Measurements from ENCODE around the gene TSPAN1.

Gene TSPAN1, protein sequence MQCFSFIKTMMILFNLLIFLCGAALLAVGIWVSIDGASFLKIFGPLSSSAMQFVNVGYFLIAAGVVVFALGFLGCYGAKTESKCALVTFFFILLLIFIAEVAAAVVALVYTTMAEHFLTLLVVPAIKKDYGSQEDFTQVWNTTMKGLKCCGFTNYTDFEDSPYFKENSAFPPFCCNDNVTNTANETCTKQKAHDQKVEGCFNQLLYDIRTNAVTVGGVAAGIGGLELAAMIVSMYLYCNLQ
- total RNA-seq = 0 to 0.26 (median 0) reads per million in 9 experiments

DNA sequence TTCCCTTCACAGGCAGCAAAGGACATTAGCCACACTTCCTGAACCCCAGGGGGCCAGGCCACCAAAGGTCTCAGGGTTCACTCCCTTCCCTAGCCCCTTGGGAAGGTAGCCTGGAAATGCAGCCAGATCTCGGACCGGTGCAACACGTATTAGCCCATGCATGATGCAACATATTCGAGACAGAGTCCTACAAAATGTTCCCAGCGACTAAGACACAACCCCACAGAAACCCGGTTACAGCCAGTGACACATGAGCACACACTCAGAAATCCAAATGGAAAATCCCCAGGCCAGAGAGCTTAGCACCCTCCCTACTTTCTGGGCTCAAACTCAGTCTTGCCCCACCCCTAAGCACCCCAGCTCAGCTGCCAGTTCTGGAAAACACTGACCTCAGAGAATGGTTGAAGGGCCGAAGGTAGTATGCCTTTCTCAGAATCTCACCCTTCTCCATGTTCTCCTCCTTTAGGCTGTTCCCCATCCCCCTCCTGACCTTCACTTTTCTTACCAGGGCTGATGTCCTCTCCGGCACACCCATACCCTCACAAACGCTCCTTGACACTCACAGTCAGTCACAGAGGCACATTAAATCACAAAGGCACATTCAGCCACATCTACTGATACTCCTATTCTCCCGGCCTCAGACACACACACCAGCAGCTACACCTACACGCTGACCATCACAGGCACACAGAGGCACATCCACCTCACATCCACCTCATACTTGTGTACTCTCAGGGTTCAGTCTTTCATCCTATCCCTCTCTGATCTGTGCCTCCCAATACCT lies at the start of gene TSPAN1:
TSPAN1 (plus strand) TSS at position 640 of the 784 bp plus-strand sequence. CDS start 6,021 bp downstream, outside the sequence.
- DNase-seq (no peak), ATAC-seq (replicated peaks) (no peak)
- H3K4me3 Mint-ChIP-seq = no peak within 1 kb of the TSS
- H3K27ac Mint-ChIP-seq = no peak within 1 kb of the TSS
- no peaks in the 10 kb centered on the region for H3K9me3 Mint-ChIP-seq
- H3K36me3 Mint-ChIP-seq (ENCODE audit: insufficient read depth) = no peaks in the 10 kb centered on the region
- H3K4me1 Mint-ChIP-seq (ENCODE audit: low read depth in 2 of 2) = no peaks in the 10 kb centered on the region
- peaks cover 0 to 20% of the 10 kb centered on the region in 2 donors for H3K27me3 Mint-ChIP-seq

DNA sequence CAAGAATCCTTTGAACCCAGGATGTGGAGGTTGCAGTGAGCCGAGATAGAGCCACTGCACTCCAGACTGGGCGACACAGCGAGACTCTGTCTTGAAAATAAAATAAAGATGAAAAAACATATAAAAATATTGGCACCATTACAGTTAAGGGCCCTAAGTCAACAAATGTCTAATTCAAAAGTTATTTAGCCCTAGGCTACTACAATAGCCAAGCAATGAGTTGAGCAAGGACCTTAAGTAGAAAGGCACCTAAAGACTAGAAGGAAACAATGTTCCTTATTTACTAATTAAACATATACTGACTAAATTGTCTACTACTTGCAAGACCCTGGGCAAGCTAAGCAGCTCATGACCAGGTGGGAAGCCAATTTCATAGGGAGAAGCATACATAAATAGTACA lies 46.5 kb upstream of the TSPAN1 start:
- H3K27ac Mint-ChIP-seq = no peak overlapping the region
- no peak for ATAC-seq (replicated peaks)
- DNase-seq = no peak

DNA sequence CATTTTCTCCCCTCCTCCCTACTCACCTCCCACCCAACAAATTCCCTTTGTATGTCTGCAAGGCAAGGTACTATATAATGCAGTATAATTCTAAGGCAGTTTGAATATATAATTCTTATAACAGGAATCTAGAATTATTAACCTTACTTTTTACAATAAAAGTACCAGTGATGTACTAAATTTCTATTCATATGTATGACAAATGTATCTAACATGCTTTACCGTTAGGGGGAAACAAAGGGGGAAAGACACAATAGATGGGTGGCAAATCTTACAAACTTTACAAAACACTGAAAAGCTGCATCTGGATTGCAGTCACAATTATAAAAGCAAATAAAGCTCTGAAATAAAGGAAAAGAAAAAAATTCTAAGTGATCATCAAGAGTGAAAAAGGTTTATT lies 44.8 kb upstream of the TSPAN1 start:
- no peaks in the 10 kb centered on the region for H3K9me3 Mint-ChIP-seq
- no peak overlapping the region for H3K4me3 Mint-ChIP-seq
- H3K36me3 Mint-ChIP-seq (ENCODE audit: insufficient read depth) = peaks cover 5% of the 10 kb centered on the region
- H3K27ac Mint-ChIP-seq = no peak overlapping the region
- ATAC-seq (replicated peaks) (no peak), DNase-seq (no peak)
- peaks cover 0 to 6% of the 10 kb centered on the region in 2 donors for H3K27me3 Mint-ChIP-seq
- H3K4me1 Mint-ChIP-seq (ENCODE audit: low read depth in 2 of 2) = peaks cover 19 to 22% of the 10 kb centered on the region in 2 donors

More for the DNA sequence above, 46.5 kb upstream of the TSPAN1 start:
- peaks cover 5% of the 10 kb centered on the region for H3K36me3 Mint-ChIP-seq (ENCODE audit: insufficient read depth)
- peaks cover 0 to 6% of the 10 kb centered on the region in 2 donors for H3K27me3 Mint-ChIP-seq
- H3K9me3 Mint-ChIP-seq = no peaks in the 10 kb centered on the region
- H3K4me3 Mint-ChIP-seq = no peak overlapping the region
- H3K4me1 Mint-ChIP-seq (ENCODE audit: low read depth in 2 of 2) = peaks cover 13 to 14% of the 10 kb centered on the region in 2 donors

DNA sequence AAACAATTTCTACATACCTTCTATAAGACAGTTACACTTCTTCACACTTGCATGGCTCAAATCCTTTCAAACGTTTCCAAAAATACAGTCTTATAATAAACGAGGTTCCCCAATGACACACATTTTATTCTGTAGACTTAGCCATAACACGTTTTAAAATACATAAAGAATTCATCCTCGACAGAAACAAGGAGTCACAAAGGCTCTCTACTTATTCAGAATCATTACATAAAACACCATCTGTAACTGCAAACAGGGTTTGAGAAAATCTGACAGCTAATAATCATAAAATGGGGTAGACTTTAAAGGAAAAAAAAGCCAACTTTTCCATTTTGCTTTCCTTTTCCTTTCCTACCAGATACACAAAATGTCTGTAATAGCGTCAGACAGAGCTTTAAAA lies 44.3 kb upstream of the TSPAN1 start:
- Mint-ChIP-seq H3K9me3 (no peaks in the 10 kb centered on the region), H3K36me3 (ENCODE audit: insufficient read depth) (peaks cover 5% of the 10 kb centered on the region), H3K27me3 (peaks cover 0 to 6% of the 10 kb centered on the region in 2 donors), H3K4me1 (ENCODE audit: low read depth in 2 of 2) (peaks cover 19 to 22% of the 10 kb centered on the region in 2 donors), H3K27ac (no peak overlapping the region), H3K4me3 (no peak overlapping the region)
- DNase-seq (no peak), ATAC-seq (replicated peaks) (no peak)

DNA sequence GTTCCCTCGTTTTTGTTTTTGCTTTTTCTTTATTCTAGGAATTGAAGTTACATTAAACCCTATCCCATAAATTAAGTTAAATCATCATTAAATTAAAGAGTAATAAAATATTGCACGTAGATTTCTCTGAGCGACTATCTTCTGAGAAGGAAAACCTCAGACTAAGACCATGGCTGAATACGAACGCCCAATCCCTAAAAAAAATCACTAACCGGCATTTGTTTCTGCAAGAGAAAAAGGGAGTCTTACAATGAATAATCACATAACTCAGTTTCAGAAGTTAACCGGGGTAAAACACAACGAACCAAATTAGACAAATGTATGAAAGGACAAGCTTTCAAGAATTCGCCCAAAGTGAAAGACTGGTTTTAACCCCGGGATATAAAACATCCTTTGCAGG lies 43.8 kb upstream of the TSPAN1 start:
- H3K4me3 Mint-ChIP-seq = peak overlapping the region; percentile 91 to 97
- DNase-seq = no peak
- peaks cover 5% of the 10 kb centered on the region for H3K36me3 Mint-ChIP-seq (ENCODE audit: insufficient read depth)
- no peak overlapping the region for H3K27ac Mint-ChIP-seq
- H3K27me3 Mint-ChIP-seq = peaks cover 0 to 6% of the 10 kb centered on the region in 2 donors
- H3K9me3 Mint-ChIP-seq = no peaks in the 10 kb centered on the region
- H3K4me1 Mint-ChIP-seq (ENCODE audit: low read depth in 2 of 2) = peaks cover 19 to 22% of the 10 kb centered on the region in 2 donors
- no peak for ATAC-seq (replicated peaks)

DNA sequence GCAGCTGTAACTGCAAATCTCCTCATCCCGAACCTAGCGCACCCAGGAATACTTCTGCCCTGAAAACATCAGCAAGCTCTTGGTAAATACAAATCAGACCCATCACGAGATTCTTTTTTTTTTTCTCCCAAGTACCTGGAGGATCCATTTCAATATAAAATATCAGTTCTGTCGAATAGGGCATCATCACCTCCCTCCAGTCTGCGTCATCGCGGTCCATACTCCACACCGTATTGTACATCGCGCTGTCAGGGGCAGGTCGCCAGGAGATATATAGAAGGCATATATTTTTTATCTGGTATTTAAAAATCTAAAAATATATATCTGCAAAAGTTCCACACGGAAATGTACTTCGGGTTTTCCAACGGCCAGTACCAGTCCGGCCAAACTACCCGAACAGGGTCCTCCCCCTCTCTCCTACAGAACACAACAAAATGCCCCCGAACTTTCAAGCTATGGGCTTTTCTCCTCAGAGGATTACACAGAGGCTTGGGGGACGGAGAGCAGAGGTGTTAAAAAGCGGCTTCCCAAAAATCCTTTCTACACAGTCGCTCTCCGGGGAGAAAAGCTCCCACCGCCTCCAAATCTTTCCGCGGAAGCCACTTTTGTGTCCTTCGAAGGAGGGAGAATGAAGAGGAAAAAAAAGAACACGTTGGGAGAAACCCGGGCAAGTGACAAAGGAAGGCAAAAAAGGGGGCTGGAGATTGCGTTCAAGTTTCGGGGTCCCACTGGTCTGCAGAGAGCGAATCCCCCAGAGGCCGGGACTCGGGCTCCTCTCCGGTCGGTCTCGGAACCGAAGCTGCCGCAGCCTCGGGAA lies 43.0 kb upstream of the TSPAN1 start:
- peaks cover 5% of the 10 kb centered on the region for H3K36me3 Mint-ChIP-seq (ENCODE audit: insufficient read depth)
- H3K4me1 Mint-ChIP-seq (ENCODE audit: low read depth in 2 of 2) = peaks cover 19 to 22% of the 10 kb centered on the region in 2 donors
- H3K27ac Mint-ChIP-seq = peak overlapping the region; percentile 94 to 97
- ATAC-seq (replicated peaks) (peak; percentile 31), DNase-seq (peak; percentile 20 to 28 (median 21))
- peak overlapping the region; percentile 91 to 97 for H3K4me3 Mint-ChIP-seq
- H3K27me3 Mint-ChIP-seq = peaks cover 0 to 6% of the 10 kb centered on the region in 2 donors
- H3K9me3 Mint-ChIP-seq = no peaks in the 10 kb centered on the region

DNA sequence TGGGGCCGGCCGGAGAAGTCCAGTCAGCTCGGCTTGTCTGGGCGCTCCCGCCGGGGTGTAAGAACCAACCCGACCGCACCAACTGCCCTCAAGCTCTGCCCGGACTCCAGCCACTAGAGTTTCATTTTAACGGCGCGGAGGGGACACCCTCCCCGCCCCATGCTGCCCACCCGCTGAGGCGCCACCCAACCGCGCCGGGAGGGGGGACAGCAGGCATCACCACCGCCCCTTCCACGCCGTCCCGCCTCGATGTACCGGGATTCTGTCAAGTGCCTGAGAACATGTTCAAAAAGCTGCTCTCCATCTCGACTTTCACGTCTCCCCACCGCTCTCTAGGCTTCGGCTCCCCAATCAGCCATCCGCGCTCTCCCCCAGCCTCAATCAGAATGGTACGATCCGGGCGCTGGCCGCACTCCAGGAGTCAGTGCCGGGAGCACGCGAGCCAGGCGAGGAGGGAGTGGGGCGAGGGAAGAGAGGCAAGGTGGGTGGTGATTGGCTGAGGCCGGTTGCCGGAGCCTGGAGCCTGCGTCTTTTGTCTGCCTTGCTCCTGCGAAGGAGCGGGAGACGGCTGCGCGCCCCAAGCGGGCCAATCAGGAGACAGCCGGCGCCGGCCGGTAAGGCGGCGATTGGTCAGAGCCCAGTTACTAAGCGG lies 42.2 kb upstream of the TSPAN1 start, which contains the start of gene PIK3R3:
PIK3R3 (minus strand) TSS at position 101 of the 652 bp plus-strand sequence. CDS start 677 bp downstream, outside the sequence.
- Mint-ChIP-seq H3K27me3 (peaks cover 0 to 6% of the 10 kb centered on the region in 2 donors), H3K36me3 (ENCODE audit: insufficient read depth) (peaks cover 5% of the 10 kb centered on the region), H3K4me1 (ENCODE audit: low read depth in 2 of 2) (peaks cover 19 to 22% of the 10 kb centered on the region in 2 donors), H3K27ac (peak within 1 kb of the TSS; percentile 94 to 97), H3K9me3 (no peaks in the 10 kb centered on the region), H3K4me3 (peak within 1 kb of the TSS; percentile 91 to 97)
- DNase-seq (peak; percentile 75 to 80 (median 79)), ATAC-seq (replicated peaks) (peak; percentile 90)

DNA sequence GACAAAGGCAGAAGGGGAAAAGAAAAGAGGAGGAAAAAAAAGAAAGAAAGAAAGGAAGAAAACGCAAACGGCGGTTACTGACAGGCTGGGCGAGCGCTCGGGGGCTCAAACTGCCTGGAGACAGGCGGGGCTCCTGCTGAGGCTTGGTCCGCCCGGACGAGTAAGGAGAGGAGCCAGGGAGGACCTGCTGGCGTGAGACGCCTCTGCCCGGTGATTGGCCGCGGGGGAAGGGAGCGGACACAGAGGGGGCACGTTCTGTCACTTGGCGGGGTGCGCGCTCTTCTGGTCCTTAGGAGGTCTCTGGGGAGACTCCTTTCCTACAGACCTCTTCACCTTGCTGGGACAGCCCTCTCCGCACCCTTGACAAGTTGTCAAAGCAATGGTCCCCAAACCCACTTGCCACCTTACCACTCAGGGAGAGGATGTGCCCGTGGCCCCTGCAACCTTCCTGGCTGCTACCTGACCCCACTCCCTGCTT lies 41.7 kb upstream of the TSPAN1 start:
- peaks cover 5% of the 10 kb centered on the region for H3K36me3 Mint-ChIP-seq (ENCODE audit: insufficient read depth)
- peaks cover 0 to 6% of the 10 kb centered on the region in 2 donors for H3K27me3 Mint-ChIP-seq
- H3K4me1 Mint-ChIP-seq (ENCODE audit: low read depth in 2 of 2) = peaks cover 19 to 22% of the 10 kb centered on the region in 2 donors
- H3K9me3 Mint-ChIP-seq = no peaks in the 10 kb centered on the region
- ATAC-seq (replicated peaks) (peak; percentile 39), DNase-seq (peak in 2 of 3 experiments; percentile 21 to 24)
- peak overlapping the region; percentile 91 to 97 for H3K4me3 Mint-ChIP-seq
- peak overlapping the region; percentile 94 to 97 for H3K27ac Mint-ChIP-seq

DNA sequence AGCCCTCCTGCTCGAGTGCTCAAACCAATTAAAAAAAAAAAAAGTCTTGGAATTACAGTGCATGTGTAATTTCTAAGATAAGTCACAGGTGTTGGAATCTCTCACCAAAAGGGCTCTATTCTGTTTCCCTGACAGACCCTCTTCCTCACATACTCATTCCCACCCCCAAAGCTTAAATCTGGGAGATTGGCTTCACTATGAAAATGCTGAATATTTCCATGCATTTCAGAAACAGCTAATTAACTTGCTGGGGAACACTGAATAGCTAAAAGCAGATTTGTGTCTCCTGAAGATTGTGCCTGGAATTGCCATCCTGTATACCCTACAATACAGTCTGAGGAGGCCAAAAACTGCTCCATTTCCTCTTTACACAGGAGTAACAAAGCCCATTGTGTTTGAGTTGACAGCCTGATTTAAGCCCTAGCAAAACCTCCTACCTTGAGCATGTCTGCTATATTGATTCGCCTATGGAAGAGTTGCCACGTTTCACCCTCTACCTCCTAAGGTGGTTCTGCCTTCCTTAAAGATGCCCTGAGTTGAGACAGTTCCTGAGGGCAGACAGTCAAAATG lies 41.0 kb upstream of the TSPAN1 start:
- Mint-ChIP-seq H3K27ac (peak overlapping the region; percentile 94 to 97), H3K27me3 (peaks cover 0 to 3% of the 10 kb centered on the region in 2 donors), H3K9me3 (no peaks in the 10 kb centered on the region), H3K36me3 (ENCODE audit: insufficient read depth) (peaks cover 5% of the 10 kb centered on the region), H3K4me1 (ENCODE audit: low read depth in 2 of 2) (peaks cover 19 to 22% of the 10 kb centered on the region in 2 donors), H3K4me3 (peak overlapping the region; percentile 91 to 97)
- ATAC-seq (replicated peaks) (no peak), DNase-seq (no peak)

DNA sequence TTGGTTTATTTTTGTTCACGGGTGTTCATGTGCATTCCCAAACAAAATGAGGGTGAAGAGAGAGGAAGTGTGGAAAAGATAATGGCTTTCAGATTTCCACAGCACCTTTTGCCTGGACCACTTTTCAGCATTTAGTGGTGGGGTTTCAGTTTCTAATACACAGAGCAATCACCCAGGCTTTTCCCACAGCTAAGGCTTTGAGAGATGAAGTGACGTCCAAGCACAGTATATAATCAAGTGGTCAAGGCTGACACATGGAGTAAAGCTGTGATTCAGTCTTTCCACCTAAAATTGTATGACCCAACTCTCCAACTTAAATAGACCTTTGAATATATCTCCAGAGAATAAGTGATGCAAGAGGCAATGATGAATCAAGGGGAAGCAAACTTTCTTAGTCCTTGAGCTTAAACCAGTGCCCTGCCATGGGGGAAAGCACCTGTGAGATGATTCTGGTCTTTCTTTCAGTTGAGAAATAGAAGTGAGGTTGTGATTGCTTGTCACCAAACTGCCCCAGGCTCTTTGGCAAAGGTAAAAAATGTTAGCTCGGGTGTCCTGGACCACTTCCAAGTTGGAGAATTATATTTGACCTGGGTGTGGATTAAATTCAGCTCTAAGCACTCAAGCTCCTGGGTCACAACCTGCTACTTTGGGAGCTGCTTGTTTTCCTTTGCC lies 40.1 kb upstream of the TSPAN1 start:
- Mint-ChIP-seq H3K27me3 (peaks cover 0 to 7% of the 10 kb centered on the region in 2 donors), H3K4me3 (no peak overlapping the region), H3K4me1 (ENCODE audit: low read depth in 2 of 2) (peaks cover 19 to 22% of the 10 kb centered on the region in 2 donors), H3K36me3 (ENCODE audit: insufficient read depth) (peaks cover 5% of the 10 kb centered on the region), H3K27ac (peak overlapping the region in 1 of 2 donors; percentile 94), H3K9me3 (no peaks in the 10 kb centered on the region)
- ATAC-seq (replicated peaks) (no peak), DNase-seq (no peak)

DNA sequence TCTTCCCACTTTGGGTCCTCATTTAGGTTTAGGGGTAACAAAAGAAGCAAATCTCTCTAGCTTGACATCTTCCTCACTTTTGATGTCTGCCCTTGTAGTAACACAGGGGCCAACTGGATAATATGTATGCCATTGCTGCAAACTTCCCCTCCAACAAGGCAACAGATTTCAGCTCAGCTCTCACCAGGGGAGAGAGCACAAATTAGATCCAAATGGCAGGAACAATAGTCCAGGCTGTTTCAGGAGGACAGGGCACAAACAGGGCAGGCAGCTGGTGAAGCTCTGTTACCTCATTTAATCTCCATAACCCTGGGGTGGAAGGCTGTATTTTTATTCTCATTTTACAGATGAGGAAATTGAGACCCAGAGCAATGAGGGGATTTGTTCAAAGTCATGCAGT lies 38.2 kb upstream of the TSPAN1 start:
- Mint-ChIP-seq H3K27ac (no peak overlapping the region), H3K4me1 (ENCODE audit: low read depth in 2 of 2) (peaks cover 16 to 20% of the 10 kb centered on the region in 2 donors), H3K27me3 (peaks cover 6 to 12% of the 10 kb centered on the region in 2 donors), H3K36me3 (ENCODE audit: insufficient read depth) (peaks cover 5% of the 10 kb centered on the region), H3K9me3 (no peaks in the 10 kb centered on the region), H3K4me3 (no peak overlapping the region)
- ATAC-seq (replicated peaks) (no peak), DNase-seq (no peak)

DNA sequence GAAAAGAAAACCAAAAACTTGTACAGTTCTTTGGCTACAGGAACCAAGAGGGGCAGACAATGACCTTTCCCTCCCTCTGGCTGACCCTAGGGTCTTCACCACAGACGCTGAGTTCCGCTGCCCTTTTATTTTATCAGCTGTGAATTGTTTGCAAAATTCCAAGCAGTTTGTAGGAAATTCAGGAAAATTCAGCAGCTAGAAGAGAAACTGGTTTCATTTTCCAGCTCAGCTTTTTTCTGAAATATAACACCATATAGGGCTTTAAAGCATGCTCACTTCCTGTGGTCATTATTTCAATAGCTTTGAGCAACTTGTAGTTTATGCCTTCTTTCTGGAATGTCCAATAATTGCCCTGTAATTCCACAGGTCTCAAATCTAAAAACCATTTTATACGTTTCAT lies 37.0 kb upstream of the TSPAN1 start:
- Mint-ChIP-seq H3K27ac (no peak overlapping the region), H3K4me3 (no peak overlapping the region), H3K4me1 (ENCODE audit: low read depth in 2 of 2) (peaks cover 9 to 12% of the 10 kb centered on the region in 2 donors), H3K36me3 (ENCODE audit: insufficient read depth) (no peaks in the 10 kb centered on the region), H3K9me3 (no peaks in the 10 kb centered on the region), H3K27me3 (peaks cover 6 to 12% of the 10 kb centered on the region in 2 donors)
- DNase-seq (no peak), ATAC-seq (replicated peaks) (no peak)

Measured in effector memory CD8-positive, alpha-beta T cell (primary cell).